Loucy (cell line): Measurements from ENCODE around the gene PPARGC1A.

Source experiments
- H2AFZ ChIP-seq: fragments of 200-600 bp; sonication (generic); 2 replicates; pipeline ENCODE4 v1.6.0; 2016; ENCODE audit warnings: antibody characterized with exemption, mild to moderate bottlenecking, low read length, moderate library complexity
- H3F3A ChIP-seq: fragments of 200-600 bp; 2 replicates; pipeline ENCODE4 v1.6.0; 2016; ENCODE audit warnings: antibody characterized with exemption, low read depth, mild to moderate bottlenecking
- H3K27me3 ChIP-seq: fragments of 200-600 bp; sonication (generic); 2 replicates; pipeline ENCODE4 v1.6.1; 2014; ENCODE audit warnings: low read length, mild to moderate bottlenecking; ENCODE audit not compliant: insufficient read depth, poor library complexity, severe bottlenecking
- H3K36me3 ChIP-seq: fragments of 200-600 bp; sonication (generic); 2 replicates; pipeline ENCODE4 v1.6.1; 2016; ENCODE audit warnings: low read length; ENCODE audit not compliant: insufficient read depth
- H3K4me1 ChIP-seq: fragments of 200-600 bp; sonication (generic); 2 replicates; pipeline ENCODE4 v1.5.1; 2014; ENCODE audit warnings: low read length, mild to moderate bottlenecking; ENCODE audit not compliant: insufficient read depth, poor library complexity, severe bottlenecking
- H3K4me2 ChIP-seq: fragments of 200-600 bp; sonication (generic); 2 replicates; pipeline ENCODE4 v1.6.0; 2014; ENCODE audit warnings: antibody characterized with exemption, low read length, low read depth, mild to moderate bottlenecking; ENCODE audit not compliant: poor library complexity, severe bottlenecking
- H3K4me3 ChIP-seq: fragments of 200-600 bp; sonication (generic); 2 replicates; pipeline ENCODE4 v1.5.1; 2014; ENCODE audit warnings: low read length, mild to moderate bottlenecking, mixed read lengths; ENCODE audit not compliant: poor library complexity, severe bottlenecking
- H3K79me2 ChIP-seq: fragments of 200-600 bp; sonication (generic); 2 replicates; pipeline ENCODE4 v1.6.1; 2014; ENCODE audit warnings: low read length; ENCODE audit not compliant: insufficient read depth
- H3K9ac ChIP-seq: fragments of 200-600 bp; sonication (generic); 2 replicates; pipeline ENCODE4 v1.6.0; 2014; ENCODE audit warnings: mild to moderate bottlenecking, low read depth, low read length, moderate library complexity; ENCODE audit not compliant: poor library complexity, severe bottlenecking
- H3K9me2 ChIP-seq: fragments of 200-600 bp; sonication (generic); replicated peaks from 2 replicates; pipeline ENCODE4 v1.6.1; 2016; ENCODE audit warnings: low read depth, low read length, mixed read lengths
- H3K9me3 ChIP-seq: fragments of 200-600 bp; sonication (generic); 2 replicates; pipeline ENCODE4 v1.6.1; 2014; ENCODE audit warnings: mild to moderate bottlenecking, antibody characterized with exemption, low read length, low read depth; ENCODE audit not compliant: insufficient read depth
- H4K20me1 ChIP-seq: fragments of 200-600 bp; sonication (generic); 2 replicates; pipeline ENCODE4 v1.6.0; 2014; ENCODE audit warnings: antibody characterized with exemption, low read length, mild to moderate bottlenecking; ENCODE audit not compliant: insufficient read depth, poor library complexity, severe bottlenecking
- CTCF ChIP-seq: fragments of 200-600 bp; sonication (generic); conservative IDR thresholded peaks from 2 replicates; pipeline ENCODE4 v1.5.1; 2014; ENCODE audit warnings: mild to moderate bottlenecking, antibody characterized with exemption, low read length
- EZH2phosphoT487 ChIP-seq: fragments of 200-600 bp; IDR thresholded peaks from 2 replicates; pipeline ENCODE4 v1.6.1; 2018; ENCODE audit warnings: antibody characterized with exemption, mild to moderate bottlenecking, moderate library complexity, borderline replicate concordance

Gene PPARGC1A

DNA sequence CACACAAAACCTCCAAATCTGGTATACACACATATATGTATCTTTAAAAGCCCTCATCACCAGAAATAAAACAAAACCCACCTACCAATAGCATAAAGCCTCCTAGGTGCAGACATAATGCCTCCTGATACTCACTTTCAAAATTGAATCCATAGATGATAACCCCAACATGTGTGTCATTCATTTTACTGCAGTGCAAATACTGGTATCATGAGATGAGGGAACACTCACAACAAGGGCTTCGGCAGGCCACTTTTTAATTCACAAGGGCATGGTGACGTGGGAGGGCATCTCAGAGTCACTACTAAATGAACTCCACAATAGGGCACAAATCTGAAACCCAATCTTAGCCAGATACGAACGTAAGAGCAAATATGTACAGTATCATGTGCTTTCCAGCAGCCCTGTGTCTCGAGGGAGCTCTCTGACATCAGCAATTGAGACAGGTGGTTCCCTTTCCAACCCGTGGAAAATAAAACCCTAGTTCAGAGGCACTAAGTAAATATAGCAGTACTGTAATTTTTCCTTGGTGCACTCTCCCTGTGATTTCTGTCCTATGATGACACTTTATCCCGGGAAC lies 14.1 kb upstream of the PPARGC1A start:
- no peak overlapping the region for H2AFZ ChIP-seq
- H3K9me3 ChIP-seq = no peaks in the 10 kb centered on the region
- TF ChIP-seq CTCF (no peak), EZH2phosphoT487 (no peak)
- H3K4me3 ChIP-seq = no peak overlapping the region
- no peaks in the 10 kb centered on the region for H3F3A ChIP-seq
- H3K27me3 ChIP-seq = no peaks in the 10 kb centered on the region
- H3K79me2 ChIP-seq = no peaks in the 10 kb centered on the region
- H3K9me2 ChIP-seq = no peaks in the 10 kb centered on the region
- H3K9ac ChIP-seq = no peak overlapping the region
- H3K36me3 ChIP-seq = no peaks in the 10 kb centered on the region
- H4K20me1 ChIP-seq = no peaks in the 10 kb centered on the region
- H3K4me1 ChIP-seq = no peaks in the 10 kb centered on the region
- H3K4me2 ChIP-seq = no peak overlapping the region

GRCh38 chr4:23902222-23902804 lies 12.5 kb upstream of the PPARGC1A start:
- H3K9me2 ChIP-seq = no peaks in the 10 kb centered on the region
- H3K9ac ChIP-seq = no peak overlapping the region
- no peaks in the 10 kb centered on the region for H3K4me1 ChIP-seq
- no peaks in the 10 kb centered on the region for H3K27me3 ChIP-seq
- H2AFZ ChIP-seq = no peak overlapping the region
- TF ChIP-seq EZH2phosphoT487 (no peak), CTCF (0 out of 2 replicates have a peak, but pooled peaks have one; percentile 22)
- H3K4me2 ChIP-seq = no peak overlapping the region
- no peaks in the 10 kb centered on the region for H3F3A ChIP-seq
- H3K4me3 ChIP-seq = no peak overlapping the region
- no peaks in the 10 kb centered on the region for H3K79me2 ChIP-seq
- no peaks in the 10 kb centered on the region for H4K20me1 ChIP-seq
- no peaks in the 10 kb centered on the region for H3K9me3 ChIP-seq
- H3K36me3 ChIP-seq = no peaks in the 10 kb centered on the region

DNA sequence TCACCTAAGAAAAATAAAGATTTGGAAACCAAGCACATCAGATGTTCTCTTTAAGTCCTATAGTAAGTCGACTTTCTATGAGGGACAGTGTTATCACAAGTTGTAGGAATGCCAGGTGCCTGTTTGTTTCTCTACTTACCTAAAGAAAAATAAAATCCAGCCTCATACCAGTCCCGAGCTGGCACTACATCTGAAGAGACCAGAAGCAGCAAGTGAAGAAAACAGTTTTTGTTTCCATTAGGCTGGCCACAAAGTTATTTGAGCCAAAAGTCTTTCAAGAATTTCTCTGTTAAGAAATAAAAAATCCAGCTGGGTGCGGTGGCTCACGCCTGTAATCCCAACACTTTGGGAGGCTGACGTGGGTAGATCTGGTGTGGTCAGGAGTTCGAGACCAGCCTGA lies 10.8 kb upstream of the PPARGC1A start:
- H3K79me2 ChIP-seq = no peaks in the 10 kb centered on the region
- H3K9me2 ChIP-seq = no peaks in the 10 kb centered on the region
- H2AFZ ChIP-seq = no peak overlapping the region
- H3F3A ChIP-seq = no peaks in the 10 kb centered on the region
- no peak overlapping the region for H3K4me3 ChIP-seq
- H3K4me2 ChIP-seq = no peak overlapping the region
- TF ChIP-seq CTCF (no peak), EZH2phosphoT487 (no peak)
- H3K27me3 ChIP-seq = no peaks in the 10 kb centered on the region
- no peaks in the 10 kb centered on the region for H4K20me1 ChIP-seq
- no peaks in the 10 kb centered on the region for H3K36me3 ChIP-seq
- H3K9me3 ChIP-seq = no peaks in the 10 kb centered on the region
- H3K4me1 ChIP-seq = no peaks in the 10 kb centered on the region
- no peak overlapping the region for H3K9ac ChIP-seq
